HG02885 (cell line): Measurements from ENCODE around the gene BEST3.
A peak's percentile ranks its signal among the peaks of the same experiment; 100 is the strongest.
"Not testable (repeated sequence)": the region's sequence is repeated elsewhere in the genome, so short reads cannot be mapped to it uniquely, and the experiment has no call there.

Experiments used
- ATAC-seq: cut with Tn5 transposase; IDR thresholded peaks from one replicate; pipeline ENCODE4 v1.9.1; 2021; ENCODE audit warnings: mild to moderate bottlenecking; ENCODE audit not compliant: unreplicated experiment, poor library complexity

The BEST3 gene

DNA sequence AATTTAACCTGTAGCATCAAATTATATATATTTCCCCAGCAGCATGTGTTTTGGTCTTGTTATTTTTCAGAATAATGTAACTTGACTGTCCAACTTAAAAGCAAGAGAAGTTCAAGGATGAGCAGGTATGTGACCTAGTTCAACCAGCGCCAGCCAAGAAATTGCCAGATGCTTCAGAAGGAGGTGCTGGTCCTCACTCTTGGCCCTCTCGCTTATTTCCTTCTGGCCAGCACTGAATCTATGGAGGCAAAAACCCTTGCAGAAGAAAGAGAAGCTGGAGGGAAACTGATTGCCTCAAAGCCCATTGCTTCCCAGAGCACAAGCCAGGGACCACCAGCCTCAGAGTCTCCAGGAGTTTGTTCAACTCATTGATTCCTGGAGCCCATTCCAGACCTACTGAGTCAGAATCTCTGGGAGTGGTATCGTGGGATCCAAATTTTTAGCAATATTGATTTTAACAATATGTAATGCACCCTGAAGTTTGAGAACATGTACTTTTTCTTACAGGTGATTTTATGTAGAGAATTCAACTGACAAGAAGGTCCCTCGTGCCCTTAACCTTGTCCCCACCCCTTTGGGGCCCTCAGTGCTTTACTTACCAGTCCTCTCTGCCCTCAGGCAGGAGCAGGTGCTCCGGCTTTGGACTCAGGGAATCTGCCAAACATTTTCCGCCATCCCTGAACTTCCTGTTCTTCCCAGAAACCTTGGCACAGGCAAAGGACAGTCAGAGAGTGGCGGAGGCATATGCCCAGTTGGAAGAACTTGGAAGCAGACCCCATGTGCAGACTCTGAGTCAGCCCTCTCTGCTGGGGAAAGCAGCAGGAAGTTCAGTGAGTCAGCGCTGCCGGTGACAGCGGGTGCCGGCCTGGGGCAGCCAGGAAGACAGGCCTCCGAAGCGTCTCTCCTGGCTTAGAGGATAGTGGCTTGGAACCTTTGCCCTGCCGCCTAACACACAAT, 10.4 kb downstream of the BEST3 start:
- ATAC-seq, result peak; percentile 53

DNA sequence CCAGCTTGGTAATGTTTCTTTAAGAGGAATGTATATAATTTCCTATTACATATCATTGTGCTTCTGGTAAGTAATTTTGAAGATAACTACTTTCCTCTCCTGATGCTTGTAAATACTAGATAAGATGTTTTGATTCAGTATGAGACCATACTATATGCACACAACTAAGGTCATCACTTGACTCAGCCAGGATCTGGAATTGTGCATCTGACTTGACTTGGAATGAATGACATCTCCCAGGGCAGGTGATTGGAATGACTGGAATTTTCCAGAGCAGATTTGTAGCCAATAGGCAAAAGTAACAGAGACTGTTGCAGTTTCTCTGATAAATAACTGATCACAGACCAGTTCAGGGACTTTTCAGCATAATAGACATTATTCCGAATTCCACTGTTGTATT, 11.1 kb downstream of the BEST3 start:
- no peak for ATAC-seq

DNA sequence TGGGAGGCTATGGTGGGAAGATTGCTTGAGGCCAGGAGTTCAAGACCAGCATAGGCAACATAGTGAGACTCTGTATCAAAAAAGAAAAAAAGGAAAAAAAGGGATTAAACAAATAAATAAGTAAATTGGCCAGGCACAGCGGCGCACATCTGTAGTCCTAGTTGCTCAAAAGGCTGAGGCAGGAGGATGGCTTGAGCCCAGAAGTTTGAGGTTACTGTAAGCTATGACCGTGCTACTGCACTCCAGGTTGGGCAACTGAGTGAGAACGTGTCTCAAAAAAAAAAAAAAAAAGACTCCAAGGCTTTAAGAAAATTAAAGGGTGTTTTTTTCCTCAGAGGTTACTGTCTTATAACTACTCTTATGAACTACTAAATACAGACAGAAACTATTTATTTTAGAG, 11.7 kb downstream of the BEST3 start:
- ATAC-seq, result no peak

DNA sequence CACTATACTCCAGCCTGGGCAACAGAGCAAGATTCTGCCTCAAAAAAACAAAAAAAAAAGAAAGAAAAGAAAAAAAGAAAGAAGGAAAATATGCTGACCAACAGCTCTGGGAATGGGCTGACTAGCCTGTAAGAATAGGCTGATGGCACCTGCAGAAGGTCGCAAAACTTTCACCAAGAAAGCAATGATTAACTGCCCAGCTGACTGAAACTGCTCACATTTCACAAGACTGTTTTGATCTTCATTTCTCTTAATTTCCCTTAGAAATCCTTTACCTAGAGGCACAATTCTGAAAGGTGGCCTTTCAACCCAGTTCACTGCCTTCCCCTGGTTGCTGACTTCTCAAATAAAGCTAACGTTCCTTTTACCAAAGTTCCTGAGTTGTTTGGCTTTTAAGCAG, 12.4 kb downstream of the BEST3 start:
- ATAC-seq, result no peak

DNA sequence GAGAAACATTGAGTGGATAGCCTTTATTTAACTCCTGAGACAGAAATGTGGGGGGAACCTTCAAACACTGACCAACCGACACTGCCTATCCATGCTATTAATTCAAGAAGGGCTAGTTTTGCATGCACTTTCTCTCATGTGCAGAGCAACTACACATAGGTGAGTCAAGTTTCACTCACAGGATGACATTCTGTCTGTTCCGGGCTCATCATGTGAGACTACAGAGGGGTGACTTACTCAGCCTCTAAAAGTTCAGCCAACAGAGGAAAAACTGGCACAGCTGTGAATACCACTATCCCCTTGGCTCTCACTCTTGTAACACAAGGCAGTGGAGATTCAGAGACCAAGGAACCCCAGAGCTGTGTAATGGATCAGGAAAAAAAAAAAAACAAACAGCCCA, 13.3 kb downstream of the BEST3 start:
- ATAC-seq, result no peak

DNA sequence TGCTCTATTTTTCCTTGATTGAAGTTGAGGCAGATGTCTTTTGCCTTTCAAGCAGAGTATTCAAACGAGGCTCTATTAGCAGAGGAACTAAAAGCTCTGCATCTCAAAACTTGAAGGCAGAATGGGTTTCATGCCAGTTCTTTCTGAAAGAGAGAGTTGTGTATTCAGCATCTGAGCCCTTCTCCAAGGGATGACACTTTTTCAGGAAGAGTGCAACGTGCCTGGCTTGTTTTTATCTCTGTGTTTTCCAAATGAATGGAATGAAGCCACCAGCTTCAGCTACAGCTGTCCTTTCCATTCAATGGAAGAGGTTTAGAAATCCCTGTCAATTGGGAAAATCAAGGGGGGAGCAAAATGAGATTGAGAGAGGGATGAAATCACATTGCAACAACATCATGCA, 14.6 kb downstream of the BEST3 start:
- ATAC-seq, result no peak

DNA sequence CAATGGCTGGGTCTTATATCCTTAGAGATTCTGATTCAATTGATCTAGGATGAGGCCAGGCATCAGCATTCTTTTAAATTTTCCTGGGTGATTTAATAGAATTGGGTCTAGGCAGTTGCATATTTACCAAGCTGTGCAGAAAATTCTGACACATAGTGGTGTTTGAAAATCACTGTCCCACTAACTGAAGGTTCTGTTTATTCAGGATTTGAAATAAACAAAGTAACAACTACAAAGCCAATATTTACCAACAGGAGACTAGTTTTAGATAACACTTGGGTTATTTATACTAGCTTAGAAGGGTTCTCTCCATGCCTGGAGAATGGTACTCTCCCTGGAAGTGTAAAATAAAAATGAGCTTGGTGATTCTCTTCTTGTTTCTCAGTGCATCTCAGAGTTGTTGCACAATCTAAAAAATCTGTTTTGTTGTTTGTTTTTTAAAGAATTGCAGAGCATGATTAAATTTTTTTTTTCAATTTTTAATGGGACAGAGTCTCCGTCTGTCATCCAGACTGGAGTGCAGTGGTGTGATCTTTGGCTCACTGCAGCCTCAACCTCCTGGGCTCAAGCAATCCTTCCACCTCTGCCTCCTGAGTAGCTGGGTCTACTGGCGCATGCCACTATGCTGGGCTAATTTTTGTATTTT, 16.9 kb downstream of the BEST3 start:
- no peak for ATAC-seq

DNA sequence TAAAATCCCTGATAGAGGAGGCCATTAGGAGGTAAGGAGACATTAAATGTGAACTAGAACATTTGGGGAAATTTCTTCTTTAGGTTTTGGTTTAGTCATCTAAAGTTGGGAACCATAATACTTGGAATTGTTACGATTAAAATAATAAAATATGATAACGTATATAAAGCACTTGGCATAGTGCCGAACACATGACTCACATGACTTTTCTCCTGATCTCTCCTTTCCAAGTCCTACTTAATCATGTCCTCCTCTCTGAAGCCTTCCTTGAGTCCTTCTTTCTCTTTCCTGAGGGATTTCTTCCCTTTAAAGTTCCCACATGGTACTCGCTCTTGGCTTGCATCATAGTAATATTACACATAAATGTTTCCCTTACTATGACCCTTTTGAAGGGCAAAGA, 20.0 kb downstream of the BEST3 start:
- no peak for ATAC-seq

DNA sequence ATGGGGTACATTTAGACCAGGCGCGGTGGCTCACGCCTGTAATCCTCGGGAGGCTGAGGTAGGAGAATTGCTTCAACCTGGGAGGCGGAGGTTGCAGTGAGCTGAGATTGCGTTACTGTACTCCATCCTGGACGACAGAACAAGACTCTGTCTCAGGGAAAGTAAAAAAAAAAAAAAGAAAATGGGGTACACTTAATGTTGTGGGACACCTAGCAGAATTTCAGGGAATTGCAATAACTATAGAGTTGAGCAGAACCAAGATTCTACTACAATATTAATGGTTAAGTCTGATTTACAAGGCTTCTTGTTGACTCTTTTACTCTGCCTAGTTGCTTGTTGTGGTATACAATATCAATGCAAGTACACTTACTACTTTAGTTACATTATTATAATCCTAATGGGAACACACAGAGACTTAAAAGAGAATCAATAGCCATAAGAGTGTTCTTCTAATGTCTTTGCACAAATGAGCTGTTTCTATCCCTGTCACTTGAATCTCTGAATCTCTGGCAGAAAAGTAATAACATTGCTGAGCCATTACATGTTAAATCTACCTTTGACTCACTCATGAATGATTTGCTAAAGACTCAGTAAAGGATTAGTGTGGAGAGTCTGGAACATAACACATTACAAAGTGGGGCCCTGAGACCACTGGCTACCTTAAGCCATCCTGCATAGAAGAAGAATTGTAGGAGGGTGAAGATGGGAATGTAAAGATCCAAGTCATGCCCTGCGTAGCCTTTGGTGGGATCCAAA, 22.7 kb downstream of the BEST3 start:
- ATAC-seq, result no peak

DNA sequence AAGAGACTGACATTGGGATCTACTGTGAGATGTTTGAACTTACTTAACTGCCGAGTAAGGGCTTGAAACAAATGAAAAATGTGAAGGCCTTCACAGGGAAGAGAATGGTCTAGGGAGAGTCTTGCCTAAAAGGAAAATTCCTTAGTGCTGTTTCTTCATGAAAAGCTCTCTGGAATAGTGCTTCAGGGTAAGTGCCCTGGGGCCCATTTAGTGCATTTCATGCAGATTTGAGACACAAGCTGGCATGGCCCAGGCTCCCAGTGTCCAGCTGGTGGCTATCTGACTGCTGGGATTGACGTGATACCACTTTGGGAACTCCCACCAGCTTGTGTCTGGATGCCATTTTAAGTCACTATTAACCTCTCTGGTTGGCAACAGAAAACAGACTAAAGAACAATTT, 26.9 kb downstream of the BEST3 start:
- ATAC-seq, result no peak

DNA sequence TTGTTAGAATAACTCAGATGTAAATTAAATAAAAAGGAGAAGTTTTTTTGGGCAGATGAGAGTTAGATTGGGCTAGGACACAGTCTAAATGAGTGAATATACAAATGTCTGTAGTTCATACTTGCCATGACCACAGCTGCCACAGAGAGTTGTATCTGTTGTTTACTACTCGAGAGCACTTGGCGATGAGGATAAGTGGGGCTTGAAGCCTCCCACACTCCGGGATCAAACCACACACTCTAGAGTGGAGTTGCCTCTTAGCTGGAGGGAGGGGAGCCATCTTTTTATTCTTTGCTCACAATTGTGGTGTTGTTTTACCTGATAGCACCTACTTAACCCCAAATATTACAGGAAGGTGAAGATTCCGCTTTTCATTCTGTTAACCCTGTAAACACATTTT, 27.5 kb downstream of the BEST3 start:
- no peak for ATAC-seq

DNA sequence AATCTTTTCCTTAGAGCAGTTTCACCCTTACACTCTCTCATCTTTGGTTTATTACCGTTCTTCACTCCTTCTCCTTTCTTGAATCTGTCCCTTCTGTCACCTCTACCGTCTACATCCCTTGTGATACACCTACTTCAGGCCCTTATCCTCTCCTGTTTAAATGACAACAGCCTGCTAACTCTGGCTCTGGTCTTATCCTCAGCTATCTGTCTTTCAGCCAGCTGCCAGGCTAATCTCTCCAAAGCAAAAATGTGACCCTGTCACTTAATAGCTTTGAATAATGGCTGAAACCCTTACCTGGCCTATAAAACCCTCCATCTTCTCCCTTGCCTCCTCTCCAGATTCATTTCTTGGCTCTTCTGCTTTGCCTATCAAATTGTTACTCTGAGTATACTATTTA, 32.3 kb downstream of the BEST3 start:
- no peak for ATAC-seq

DNA sequence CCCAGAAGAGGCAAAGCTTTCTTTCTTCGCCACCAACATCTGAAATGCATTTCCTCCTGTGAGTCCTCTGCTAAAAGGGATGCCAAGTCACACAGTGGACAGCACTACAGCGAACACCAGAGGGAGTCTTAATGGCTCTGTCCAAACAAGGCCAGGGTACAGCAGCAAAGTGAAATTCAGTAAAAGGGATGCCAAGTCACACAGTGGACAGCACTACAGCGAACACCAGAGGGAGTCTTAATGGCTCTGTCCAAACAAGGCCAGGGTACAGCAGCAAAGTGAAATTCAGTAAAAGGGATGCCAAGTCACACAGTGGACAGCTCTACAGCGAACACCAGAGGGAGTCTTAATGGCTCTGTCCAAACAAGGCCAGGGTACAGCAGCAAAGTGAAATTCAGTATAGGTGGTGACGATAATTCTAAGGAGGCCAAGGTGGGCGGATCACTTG, 34.1 kb downstream of the BEST3 start:
- ATAC-seq, result not testable (repeated sequence)

DNA sequence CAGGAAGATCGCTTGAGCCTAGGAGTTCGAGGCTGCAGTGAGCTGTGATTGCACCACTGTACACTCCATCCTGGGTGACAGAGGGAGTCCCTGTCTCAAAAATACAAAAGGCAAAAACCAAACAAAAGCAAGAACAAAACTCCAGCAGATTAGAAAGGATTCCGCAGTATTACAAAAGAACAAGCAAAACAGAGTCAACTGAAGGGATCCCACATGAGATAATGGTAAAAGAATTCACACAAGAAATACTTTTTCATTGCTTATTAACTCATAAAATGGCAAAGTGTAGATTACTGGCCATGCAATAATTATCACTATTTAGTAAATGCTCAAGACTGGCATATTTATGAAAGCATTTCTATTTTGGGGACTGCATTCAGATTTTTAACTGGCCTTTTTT, 35.4 kb downstream of the BEST3 start:
- ATAC-seq, result no peak

DNA sequence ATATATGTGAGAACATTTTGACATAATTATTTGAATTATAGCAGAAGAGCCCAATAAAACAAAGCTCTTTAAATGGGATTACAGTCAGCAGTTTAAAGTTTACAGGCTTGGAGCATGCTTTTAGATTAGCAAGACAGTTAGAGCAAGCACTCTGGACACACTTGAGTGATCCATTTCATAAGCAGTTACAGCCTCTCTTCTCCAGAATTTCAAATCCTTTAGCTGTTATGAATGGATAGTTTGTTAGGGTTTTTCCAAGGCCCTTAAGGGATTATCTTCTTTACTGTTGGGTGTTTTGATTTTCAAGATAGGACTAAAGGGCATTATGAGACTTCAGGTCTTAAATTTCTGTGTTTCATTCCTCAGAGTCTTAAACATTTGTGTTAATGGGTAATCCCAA, 36.3 kb downstream of the BEST3 start:
- ATAC-seq, result no peak

DNA sequence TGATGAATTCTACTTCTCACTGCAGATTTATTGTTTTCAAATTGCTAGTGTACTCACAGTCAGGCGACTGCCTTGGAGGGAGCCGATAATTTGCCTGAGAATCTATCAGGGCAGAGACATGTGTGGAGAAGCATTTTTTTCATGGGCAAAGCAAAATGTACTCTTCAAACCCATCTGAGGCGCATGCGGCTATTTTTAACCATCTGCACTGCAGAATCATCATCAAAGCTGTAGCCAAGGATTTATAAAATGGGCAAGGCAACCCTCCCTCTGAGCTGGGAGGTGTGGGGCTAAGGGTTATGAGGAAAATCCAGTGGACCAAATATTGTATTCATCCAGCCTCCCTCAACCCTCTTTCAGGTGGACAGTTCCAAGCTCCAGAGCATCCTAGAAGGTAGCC, 37.7 kb downstream of the BEST3 start:
- ATAC-seq, result no peak

DNA sequence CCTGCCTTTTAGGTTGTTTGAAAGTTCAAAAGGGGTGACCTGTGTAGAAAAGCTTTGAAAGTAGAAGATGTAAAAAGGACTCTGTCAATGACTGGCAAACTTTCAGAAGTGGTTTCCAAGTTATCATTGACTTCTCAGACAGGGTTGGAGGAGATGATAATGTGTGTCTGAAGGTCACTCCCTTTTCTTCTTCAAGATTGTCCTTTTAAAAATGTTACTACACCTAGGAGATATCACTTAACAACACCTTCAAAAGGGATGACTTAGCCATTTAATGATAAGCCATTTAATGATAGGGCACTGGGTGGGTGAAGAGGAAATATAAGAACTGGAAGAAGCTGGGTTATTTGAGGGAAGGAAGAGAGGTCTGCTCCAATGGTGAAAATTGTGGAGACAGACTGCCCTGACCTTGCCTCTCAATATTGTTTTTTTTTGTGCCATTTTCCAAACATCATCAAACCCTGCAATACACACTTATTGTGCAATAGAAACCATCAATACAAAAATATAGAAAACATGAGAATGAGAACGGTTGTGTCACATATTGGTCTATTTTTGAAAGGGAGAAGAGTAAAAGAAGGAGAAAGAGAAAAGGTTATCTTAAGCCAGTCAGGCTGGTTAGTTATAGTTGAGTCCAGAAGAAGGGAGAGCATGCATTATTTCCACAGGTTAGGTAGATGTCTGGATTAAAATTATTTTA, 38.8 kb downstream of the BEST3 start:
- no peak for ATAC-seq

DNA sequence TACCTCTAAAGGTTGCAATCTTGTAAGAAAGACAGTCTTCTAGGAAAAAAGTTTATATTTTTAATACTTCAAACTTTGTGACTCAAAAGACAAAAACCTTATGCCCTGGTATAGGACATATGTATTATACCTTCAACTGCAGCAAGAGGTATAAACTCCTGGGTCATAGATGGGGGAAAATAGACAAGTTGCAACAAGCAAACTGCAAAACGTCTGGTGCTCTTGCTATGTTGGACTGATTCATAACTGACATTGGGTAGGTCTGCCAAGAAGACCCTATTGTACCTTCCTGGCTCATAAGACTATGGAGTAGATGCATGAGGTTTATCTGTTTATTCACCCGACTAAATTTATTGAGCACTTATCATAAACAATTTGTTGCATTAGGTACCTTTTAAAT, 40.9 kb downstream of the BEST3 start:
- no peak for ATAC-seq

DNA sequence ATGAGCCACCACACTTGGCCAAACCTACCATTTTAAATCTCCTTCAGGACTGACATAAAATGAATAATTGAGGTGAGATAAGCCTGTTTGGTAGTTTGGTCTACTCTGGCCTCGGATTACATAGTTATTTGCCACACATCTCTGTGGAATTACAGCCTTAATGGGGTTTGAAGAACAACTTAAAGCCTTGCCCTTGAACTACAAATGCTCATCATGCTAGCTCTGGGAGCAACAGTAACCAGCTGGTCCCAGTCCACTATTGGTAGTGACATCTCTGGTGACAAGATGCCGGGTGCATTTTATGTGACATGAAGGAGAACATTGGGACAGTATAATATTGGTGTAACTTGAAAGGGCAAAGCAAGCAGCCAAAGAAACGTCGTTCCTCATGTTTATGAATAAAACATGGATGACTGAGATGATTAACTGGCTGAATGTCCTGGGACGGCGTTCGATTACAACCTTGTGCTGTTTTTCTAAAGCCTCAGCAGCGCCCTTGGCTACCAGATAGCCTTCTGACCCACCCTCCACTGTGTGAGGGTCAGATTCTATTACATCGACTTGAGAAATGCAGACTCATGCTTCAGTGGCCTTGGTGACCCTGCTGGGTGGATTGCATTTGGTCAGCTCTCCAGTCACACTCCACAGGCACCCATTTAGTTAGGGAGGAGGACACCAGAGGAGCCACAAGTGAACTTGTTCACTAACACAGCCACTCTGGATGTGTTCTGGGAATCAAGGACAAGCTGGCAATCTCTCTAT, 41.5 kb downstream of the BEST3 start:
- ATAC-seq, result no peak
